CD8-positive, alpha-beta memory T cell (primary cell): Measurements from ENCODE around the gene ASPA. TPM values are rescaled to one million over a fixed set of nuclear protein-coding genes. Genes with fewer than 3 reads are reported as not detected.

Experiments used
- CTCF ChIA-PET: fragments of 350-600 bp; sonication (Branson Sonifier 250); formaldehyde crosslinking; loops from one replicate; lab custom pipeline; 2021; ENCODE audit warnings: antibody characterized with exemption; lab: Charles Lee
- POLR2A ChIA-PET: fragments of 350-600 bp; sonication (Branson Sonifier 250); formaldehyde crosslinking; loops from one replicate; lab custom pipeline; 2021; ENCODE audit warnings: antibody characterized with exemption; lab: Charles Lee
- DNase-seq, 5 donors: peaks; one replicate each; pipeline versions ENCODE4 v3.0.0 to v3.0.0-alpha.2; 2020 to 2022; ENCODE audit warnings: mixed read lengths in 1 of 5
- H3K27ac ChIP-seq: one replicate; pipeline ENCODE4 v1.7.0; 2013; ENCODE audit warnings: low read depth, mild to moderate bottlenecking, low read length, moderate library complexity
- H3K27me3 ChIP-seq: 2 replicates; pipeline ENCODE4 v1.7.0; 2013; ENCODE audit warnings: low read length, mild to moderate bottlenecking; ENCODE audit not compliant: insufficient read depth, poor library complexity, severe bottlenecking
- H3K36me3 ChIP-seq: 2 replicates; pipeline ENCODE4 v1.7.0; 2013; ENCODE audit warnings: mild to moderate bottlenecking, low read length, moderate library complexity; ENCODE audit not compliant: insufficient read depth
- H3K4me1 ChIP-seq: 2 replicates; pipeline ENCODE4 v1.7.0; 2013; ENCODE audit warnings: mild to moderate bottlenecking, low read length, moderate library complexity; ENCODE audit not compliant: insufficient read depth
- H3K4me3 ChIP-seq: 2 replicates; pipeline ENCODE4 v1.7.0; 2013; ENCODE audit warnings: mild to moderate bottlenecking, low read length
- H3K9me3 ChIP-seq: 2 replicates; pipeline ENCODE4 v1.7.0; 2013; ENCODE audit warnings: mild to moderate bottlenecking, low read length
- H3K27ac Mint-ChIP-seq, 8 donors: one replicate each; pipeline ENCODE4 v1.8.0; 2020 to 2021; ENCODE audit warnings: mixed read lengths in 8 of 8, mild to moderate bottlenecking in 6 of 8, inconsistent platforms in 3 of 8, moderate library complexity in 3 of 8
- H3K27me3 Mint-ChIP-seq, 2 donors: one replicate each; pipeline ENCODE4 v1.8.0; 2020 to 2021; ENCODE audit warnings: mixed read lengths in 2 of 2, mild to moderate bottlenecking in 1 of 2, moderate library complexity in 1 of 2
- H3K36me3 Mint-ChIP-seq, 3 donors: one replicate each; pipeline ENCODE4 v1.8.0; 2020 to 2021; ENCODE audit warnings: mixed read lengths in 3 of 3, inconsistent platforms in 1 of 3, mild to moderate bottlenecking in 1 of 3
- H3K4me1 Mint-ChIP-seq, 3 donors: one replicate each; pipeline ENCODE4 v1.8.0; 2020 to 2021; ENCODE audit warnings: mixed read lengths in 3 of 3, inconsistent platforms in 1 of 3, mild to moderate bottlenecking in 1 of 3
- H3K4me3 Mint-ChIP-seq, 7 donors: one replicate each; pipeline ENCODE4 v1.8.0; 2020 to 2021; ENCODE audit warnings: mixed read lengths in 7 of 7, mild to moderate bottlenecking in 6 of 7, moderate library complexity in 4 of 7, inconsistent platforms in 2 of 7
- H3K9me3 Mint-ChIP-seq, 5 donors: one replicate each; pipeline ENCODE4 v1.8.0; 2020 to 2022; ENCODE audit warnings: mixed read lengths in 5 of 5, mild to moderate bottlenecking in 3 of 5, moderate library complexity in 2 of 5, inconsistent platforms in 1 of 5
- polyA plus RNA-seq: library from polyadenylated mRNA; unstranded; fragments of 300-500 nt; fragmentation: Illumina TruSeq; gene quantifications from one replicate; pipeline ENCODE4 v1.2.3, GENCODE V29; 2021
- total RNA-seq, 2 experiments: library from RNA; stranded (reverse); gene quantifications; one replicate each; pipeline ENCODE4 v1.2.3, GENCODE V29; 2021

ASPA gene
- total and polyA plus RNA-seq, 3 experiments from 2014 or later = not detected

- POLR2A ChIA-PET = no interaction called here
- Mint-ChIP-seq H3K27me3 (peaks cover 4 to 21% of the 10 kb centered on the region in 2 donors), H3K4me3 (no peak overlapping the region)
Observed at GRCh38 chr17:3531266-3532101, 55.7 kb downstream of the ASPA start.

GRCh38 chr17:3532106-3532858, 56.5 kb downstream of the ASPA start:
- Mint-ChIP-seq H3K9me3 (no peaks in the 10 kb centered on the region), H3K4me1 (peaks cover 2 to 11% (median 4%) of the 10 kb centered on the region in 3 donors), H3K27me3 (peaks cover 4 to 21% of the 10 kb centered on the region in 2 donors), H3K36me3 (no peaks in the 10 kb centered on the region), H3K4me3 (no peak overlapping the region), H3K27ac (peak overlapping the region in 1 of 8 donors; percentile 14)
- no peaks in the 10 kb centered on the region for H3K36me3 ChIP-seq
- ChIA-PET CTCF (no interaction called here), POLR2A (no interaction called here)
- H3K27me3 ChIP-seq = no peaks in the 10 kb centered on the region
- no peak overlapping the region for H3K4me3 ChIP-seq
- peaks cover 5% of the 10 kb centered on the region for H3K4me1 ChIP-seq
- DNase-seq = peak in 1 of 5 donors; percentile 45
- no peaks in the 10 kb centered on the region for H3K9me3 ChIP-seq
- no peak overlapping the region for H3K27ac ChIP-seq

More at GRCh38 chr17:3531266-3532101, 55.7 kb downstream of the ASPA start:
- peak overlapping the region in 1 of 8 donors; percentile 14 for H3K27ac Mint-ChIP-seq
- no peaks in the 10 kb centered on the region for H3K27me3 ChIP-seq
- no peak overlapping the region for H3K27ac ChIP-seq
- CTCF ChIA-PET = no interaction called here
- DNase-seq = no peak
- no peak overlapping the region for H3K4me3 ChIP-seq
- H3K4me1 Mint-ChIP-seq = peaks cover under 1 to 10% (median 4%) of the 10 kb centered on the region in 3 donors
- peaks cover 5% of the 10 kb centered on the region for H3K4me1 ChIP-seq
- no peaks in the 10 kb centered on the region for H3K9me3 Mint-ChIP-seq
- H3K9me3 ChIP-seq = no peaks in the 10 kb centered on the region
- no peaks in the 10 kb centered on the region for H3K36me3 Mint-ChIP-seq
- H3K36me3 ChIP-seq = no peaks in the 10 kb centered on the region

- no peak overlapping the region for H3K4me3 Mint-ChIP-seq
- H3K27me3 ChIP-seq = no peaks in the 10 kb centered on the region
- H3K9me3 ChIP-seq = no peaks in the 10 kb centered on the region
- peaks cover 5% of the 10 kb centered on the region for H3K4me1 ChIP-seq
- H3K36me3 ChIP-seq = no peaks in the 10 kb centered on the region
- no peak overlapping the region for H3K27ac Mint-ChIP-seq
- CTCF ChIA-PET = no interaction called here
- no peak for DNase-seq
- H3K9me3 Mint-ChIP-seq = no peaks in the 10 kb centered on the region
- H3K4me1 Mint-ChIP-seq = peaks cover 2 to 11% (median 4%) of the 10 kb centered on the region in 3 donors
- POLR2A ChIA-PET = no interaction called here
- H3K27me3 Mint-ChIP-seq = peaks cover 4 to 19% of the 10 kb centered on the region in 2 donors
- no peaks in the 10 kb centered on the region for H3K36me3 Mint-ChIP-seq
- H3K27ac ChIP-seq = no peak overlapping the region
- no peak overlapping the region for H3K4me3 ChIP-seq
Observed at GRCh38 chr17:3532859-3533142, 57.0 kb downstream of the ASPA start.

- Histone ChIP-seq H3K36me3 (no peaks in the 10 kb centered on the region), H3K9me3 (no peaks in the 10 kb centered on the region), H3K27ac (no peak overlapping the region), H3K27me3 (no peaks in the 10 kb centered on the region), H3K4me3 (no peak overlapping the region), H3K4me1 (peaks cover 5% of the 10 kb centered on the region)
- Mint-ChIP-seq H3K9me3 (no peaks in the 10 kb centered on the region), H3K4me1 (peaks cover 2 to 11% (median 4%) of the 10 kb centered on the region in 3 donors), H3K4me3 (no peak overlapping the region), H3K27ac (peak overlapping the region in 2 of 8 donors; percentile 51 to 58), H3K36me3 (no peaks in the 10 kb centered on the region), H3K27me3 (peaks cover 4 to 15% of the 10 kb centered on the region in 2 donors)
- CTCF ChIA-PET = no interaction called here
- DNase-seq = peak in 1 of 5 donors; percentile 36
- POLR2A ChIA-PET = no interaction called here
Observed at GRCh38 chr17:3533752-3534151, 58.0 kb downstream of the ASPA start.

GRCh38 chr17:3534881-3535252, 59.1 kb downstream of the ASPA start:
- CTCF ChIA-PET = no interaction called here
- no peaks in the 10 kb centered on the region for H3K9me3 ChIP-seq
- no peaks in the 10 kb centered on the region for H3K36me3 ChIP-seq
- POLR2A ChIA-PET = no interaction called here
- no peaks in the 10 kb centered on the region for H3K27me3 ChIP-seq
- H3K9me3 Mint-ChIP-seq = no peaks in the 10 kb centered on the region
- H3K4me1 Mint-ChIP-seq = peaks cover 2 to 11% (median 4%) of the 10 kb centered on the region in 3 donors
- H3K4me3 Mint-ChIP-seq = peak overlapping the region in 2 of 7 donors; percentile 16 to 19
- H3K36me3 Mint-ChIP-seq = no peaks in the 10 kb centered on the region
- no peak overlapping the region for H3K27ac ChIP-seq
- H3K27me3 Mint-ChIP-seq = peaks cover 4 to 15% of the 10 kb centered on the region in 2 donors
- peak overlapping the region in 3 of 8 donors; percentile 29 to 70 (median 61) for H3K27ac Mint-ChIP-seq
- H3K4me1 ChIP-seq = peaks cover 5% of the 10 kb centered on the region
- DNase-seq = peak in 1 of 5 donors; percentile 29
- H3K4me3 ChIP-seq = no peak overlapping the region

GRCh38 chr17:3535253-3535995, 59.6 kb downstream of the ASPA start:
- Histone ChIP-seq H3K27me3 (no peaks in the 10 kb centered on the region), H3K4me3 (no peak overlapping the region), H3K27ac (no peak overlapping the region), H3K9me3 (no peaks in the 10 kb centered on the region), H3K36me3 (no peaks in the 10 kb centered on the region), H3K4me1 (peaks cover 5% of the 10 kb centered on the region)
- Mint-ChIP-seq H3K27me3 (peaks cover 4 to 18% of the 10 kb centered on the region in 2 donors), H3K27ac (peak overlapping the region in 2 of 8 donors; percentile 63 to 84), H3K4me1 (peaks cover 2 to 14% (median 4%) of the 10 kb centered on the region in 3 donors), H3K9me3 (no peaks in the 10 kb centered on the region), H3K36me3 (no peaks in the 10 kb centered on the region), H3K4me3 (peak overlapping the region in 5 of 7 donors; percentile 41 to 70 (median 61))
- POLR2A ChIA-PET = no interaction called here
- CTCF ChIA-PET = interaction anchor here (0.8 kb wide), 1 partner anchor 13 kb away, joined by 3 read pairs; no protein-coding TSS in a partner anchor
- peak; percentile 16 to 65 (median 51) for DNase-seq

GRCh38 chr17:3536716-3537115, 60.9 kb downstream of the ASPA start:
- no peaks in the 10 kb centered on the region for H3K36me3 Mint-ChIP-seq
- no peak overlapping the region for H3K27ac ChIP-seq
- POLR2A ChIA-PET = no interaction called here

More at GRCh38 chr17:3536716-3537115, 60.9 kb downstream of the ASPA start:
- peak overlapping the region in 5 of 7 donors; percentile 34 to 61 (median 47) for H3K4me3 Mint-ChIP-seq
- no peaks in the 10 kb centered on the region for H3K27me3 ChIP-seq
- no peaks in the 10 kb centered on the region for H3K9me3 ChIP-seq
- peaks cover 5% of the 10 kb centered on the region for H3K4me1 ChIP-seq
- CTCF ChIA-PET = no interaction called here
- peaks cover 4 to 21% of the 10 kb centered on the region in 2 donors for H3K27me3 Mint-ChIP-seq
- H3K36me3 ChIP-seq = no peaks in the 10 kb centered on the region
- H3K4me1 Mint-ChIP-seq = peaks cover 2 to 14% (median 4%) of the 10 kb centered on the region in 3 donors
- peak overlapping the region in 5 of 8 donors; percentile 39 to 84 (median 64) for H3K27ac Mint-ChIP-seq
- DNase-seq = peak in 1 of 5 donors; percentile 4
- no peaks in the 10 kb centered on the region for H3K9me3 Mint-ChIP-seq
- H3K4me3 ChIP-seq = no peak overlapping the region
